Loucy (cell line): ENCODE results near the gene ANKRD27.
"Not testable (repeated sequence)": the region's sequence is repeated elsewhere in the genome, so short reads cannot be mapped to it uniquely, and the experiment has no call there.

ENCODE experiments used
- CTCF ChIP-seq: fragments of 200-600 bp; sonication (generic); conservative IDR thresholded peaks from 2 replicates; pipeline ENCODE4 v1.5.1; 2014; ENCODE audit warnings: mild to moderate bottlenecking, antibody characterized with exemption, low read length
- EZH2phosphoT487 ChIP-seq: fragments of 200-600 bp; IDR thresholded peaks from 2 replicates; pipeline ENCODE4 v1.6.1; 2018; ENCODE audit warnings: antibody characterized with exemption, mild to moderate bottlenecking, moderate library complexity, borderline replicate concordance

- TF ChIP-seq CTCF, EZH2phosphoT487: not testable (repeated sequence)
Measured at GRCh38 chr19:32572700-32573491, 102.1 kb downstream of the ANKRD27 start.
